ENCODE data around the gene DESI1. TPM values are rescaled to one million over a fixed set of nuclear protein-coding genes. Genes with fewer than 3 reads are reported as not detected.
A peak's percentile ranks its signal among the peaks of the same experiment; 100 is the strongest.

The DESI1 gene
- total RNA-seq, 4 donors from 2014 or later = 17.8 to 24.7 (median 20.8) TPM

DNA sequence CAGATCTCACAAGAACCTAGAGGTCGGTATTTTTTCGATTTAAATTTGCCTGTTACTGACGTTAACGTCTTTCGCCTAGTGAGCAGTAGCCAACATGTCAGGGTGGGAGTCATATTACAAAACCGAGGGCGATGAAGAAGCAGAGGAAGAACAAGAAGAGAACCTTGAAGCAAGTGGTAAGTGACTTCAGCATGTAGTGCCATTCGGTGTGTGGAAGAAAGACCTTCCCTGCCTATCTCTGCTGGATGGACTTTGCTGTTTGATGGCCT, 1.0 kb upstream of the DESI1 start:
- no peak for TF ChIP-seq CTCF (IDR thresholded peaks at IDR 0.05)
- no peak for TF ChIP-seq POLR2A (IDR thresholded peaks at IDR 0.05)
- 4 to 5% methylated on average over 8 of the region's 8 CpGs for WGBS, 2 donors
- Histone ChIP-seq H3K27ac (peak overlapping the region in 2 of 3 donors; percentile 92 to 95), H3K9me3 (no peaks in the 10 kb centered on the region), H3K4me1 (peaks cover 15 to 17% of the 10 kb centered on the region in 2 donors), H3K36me3 (peaks cover 28 to 34% of the 10 kb centered on the region in 2 donors), H3K27me3 (no peaks in the 10 kb centered on the region), H3K4me3 (replicated peaks in 1 of 3) (peak overlapping the region; percentile 65 to 96 (median 91))
- DNase-seq = no peak
- intact Hi-C loops (cut with DNase I) = no loop called here

- Histone ChIP-seq H3K27me3 (no peaks in the 10 kb centered on the region), H3K36me3 (peaks cover 27 to 28% of the 10 kb centered on the region in 2 donors), H3K4me1 (peaks cover 15 to 17% of the 10 kb centered on the region in 2 donors), H3K4me3 (replicated peaks in 1 of 3) (peak within 1 kb of the TSS; percentile 82 to 96 (median 91)), H3K9me3 (no peaks in the 10 kb centered on the region), H3K27ac (peak within 1 kb of the TSS; percentile 70 to 95 (median 92))
- DNase-seq = peak; percentile 100
- peak; percentile 55 to 93 for TF ChIP-seq POLR2A (IDR thresholded peaks at IDR 0.05)
- peak in 1 of 6 experiments; percentile 10 for TF ChIP-seq CTCF (IDR thresholded peaks at IDR 0.05)
- WGBS, 2 donors = 0% methylated on average over 39 to 60 of the region's 70 CpGs
- intact Hi-C loops (cut with DNase I) = no loop called here
Measured at GRCh38 chr22:41621099-41621910, 462 bp upstream of the DESI1 start, which contains the start of gene XRCC6. TSS of gene XRCC6 (plus strand) at chr22:41621295. CDS start at chr22:41622005, 710 bp downstream.

DNA sequence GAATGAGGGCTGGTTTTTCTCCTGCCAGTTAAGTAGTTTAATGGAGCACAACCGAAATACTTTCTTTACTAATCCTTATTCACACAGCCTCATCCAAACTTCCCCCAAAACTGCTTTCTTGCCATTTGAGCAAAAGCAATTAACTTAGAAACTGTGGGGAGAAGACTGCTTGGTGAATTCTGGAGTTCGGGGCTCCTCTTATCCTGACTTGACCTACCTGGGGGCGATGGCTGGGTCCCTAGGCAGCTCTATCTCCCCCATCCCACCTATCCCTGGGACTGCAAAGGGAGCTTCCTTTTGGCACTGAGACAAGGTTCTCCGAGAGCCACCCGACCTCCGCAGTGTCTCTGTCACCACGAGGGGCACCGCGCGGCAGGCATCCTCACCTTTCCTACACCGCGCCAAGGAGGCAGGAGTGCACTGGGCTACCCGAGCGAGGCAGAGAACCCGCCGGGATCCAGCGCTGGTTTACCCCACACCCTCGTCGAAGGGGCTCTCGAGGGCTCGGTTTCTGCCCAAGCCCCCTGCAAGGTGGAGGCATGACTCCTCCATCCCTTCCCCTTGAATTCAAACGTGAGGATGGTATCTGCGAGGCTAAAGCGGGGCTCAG, 759 bp downstream of the DESI1 start:
- intact Hi-C loops (cut with DNase I) = no loop called here
- peak overlapping the region; percentile 31 to 91 (median 82) for H3K4me3 ChIP-seq (replicated peaks in 1 of 3)
- peak; percentile 31 to 44 for DNase-seq
- H3K9me3 ChIP-seq = no peaks in the 10 kb centered on the region
- H3K27ac ChIP-seq = peak overlapping the region; percentile 70 to 92 (median 87)
- WGBS, 2 donors = 2 to 6% methylated on average over 13 to 20 of the region's 24 CpGs
- peaks cover 15 to 18% of the 10 kb centered on the region in 2 donors for H3K36me3 ChIP-seq
- peaks cover 15 to 17% of the 10 kb centered on the region in 2 donors for H3K4me1 ChIP-seq
- no peaks in the 10 kb centered on the region for H3K27me3 ChIP-seq
- TF ChIP-seq POLR2A (IDR thresholded peaks at IDR 0.05) (no peak), CTCF (IDR thresholded peaks at IDR 0.05) (no peak)

- no peak overlapping the region for H3K27ac ChIP-seq
- TF ChIP-seq CTCF (IDR thresholded peaks at IDR 0.05) (no peak), POLR2A (IDR thresholded peaks at IDR 0.05) (no peak)
- H3K36me3 ChIP-seq = no peaks in the 10 kb centered on the region
- H3K4me3 ChIP-seq (replicated peaks in 1 of 3) = no peak overlapping the region
- H3K9me3 ChIP-seq = no peaks in the 10 kb centered on the region
- intact Hi-C loops (cut with DNase I) = no loop called here
- no peak for DNase-seq
- 89 to 97% methylated on average over 2 of the region's 2 CpGs for WGBS, 2 donors
- H3K27me3 ChIP-seq = no peaks in the 10 kb centered on the region
- no peaks in the 10 kb centered on the region for H3K4me1 ChIP-seq
Measured at GRCh38 chr22:41613456-41613855, 7.4 kb downstream of the DESI1 start.

Data from thyroid gland (tissue), 4 donors.